GM12801 (cell line): ENCODE results near the gene MEX3D.

Experiments used
- CTCF ChIP-seq: IDR thresholded peaks from one replicate; pipeline ENCODE4 v1.5.1; 2011; ENCODE audit warnings: control low read depth; ENCODE audit not compliant: insufficient read length; ENCODE audit errors: extremely low read depth

Gene MEX3D

DNA sequence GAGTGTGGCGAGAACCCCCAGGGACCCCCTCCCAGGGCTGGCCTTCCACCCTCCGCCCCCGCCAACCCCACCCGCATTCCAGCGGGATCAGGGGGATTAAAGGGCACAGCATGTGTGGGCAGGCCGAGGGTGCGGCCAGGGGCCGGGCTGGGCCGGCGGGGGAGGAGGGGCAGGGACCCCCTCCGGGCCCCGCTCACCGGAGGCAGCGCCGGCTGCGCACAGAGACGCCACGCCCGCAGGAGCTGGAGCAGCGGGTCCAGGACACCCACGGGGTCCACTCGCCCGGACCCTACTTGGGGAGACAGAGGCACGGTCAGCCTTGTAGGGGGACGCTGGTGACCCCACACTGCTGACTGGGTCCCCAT lies 57.7 kb downstream of the MEX3D start:
- TF ChIP-seq CTCF, result no peak

- TF ChIP-seq CTCF, result no peak
Measured at GRCh38 chr19:1509602-1510441, 58.3 kb downstream of the MEX3D start.

DNA sequence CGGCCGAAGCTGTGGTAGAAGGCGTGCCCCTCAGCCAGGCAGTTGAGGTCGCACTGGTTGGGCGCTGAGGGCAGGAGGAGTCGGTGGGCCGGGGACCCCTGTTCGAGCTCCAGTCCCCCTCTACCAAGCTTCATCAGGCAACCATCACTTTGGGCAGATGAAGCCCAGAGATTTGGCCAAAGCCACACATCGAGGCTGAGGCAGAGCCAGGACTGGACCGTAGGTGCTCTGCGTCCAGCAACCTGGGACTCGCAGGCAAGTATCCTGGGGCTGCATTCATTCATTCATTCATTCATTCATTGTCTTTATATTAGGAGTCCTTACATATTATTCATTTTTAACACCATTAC lies 59.6 kb downstream of the MEX3D start:
- no peak for TF ChIP-seq CTCF

DNA sequence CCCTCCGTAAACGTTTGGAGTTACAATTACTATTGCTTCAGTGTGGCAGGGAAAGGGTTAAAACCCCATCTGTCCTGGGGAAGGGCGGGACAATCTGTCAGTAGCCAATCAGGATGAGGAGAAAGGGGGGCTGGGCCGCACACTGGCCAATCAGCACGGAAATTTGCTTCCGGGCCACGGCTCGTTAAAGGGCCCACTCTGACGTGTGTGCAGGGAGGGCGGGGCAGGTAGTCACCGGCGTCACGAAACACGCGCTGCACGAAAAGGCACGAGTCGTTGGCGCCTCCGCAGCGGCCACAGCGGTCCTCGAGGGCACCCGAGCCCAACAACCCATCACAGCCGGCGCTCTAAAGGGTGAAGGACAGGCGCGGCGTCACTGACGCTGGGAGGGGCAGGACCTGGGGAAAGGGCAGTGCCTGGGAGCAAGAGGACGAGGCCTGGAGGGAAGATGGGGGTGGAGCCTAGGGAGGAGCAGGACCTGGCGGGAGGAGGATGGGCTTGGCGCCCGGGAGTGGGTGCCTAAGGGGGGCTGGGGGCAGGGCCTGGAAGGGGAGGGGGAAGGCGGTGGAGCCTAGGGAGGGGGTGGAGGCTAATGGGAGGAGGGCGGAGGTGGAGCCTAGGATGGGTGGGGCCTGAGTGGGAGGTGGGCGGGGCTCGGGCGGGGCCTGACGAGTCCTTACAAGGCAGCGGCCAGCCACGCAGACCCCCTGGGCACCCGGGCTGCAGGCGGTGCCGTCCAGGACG lies 60.2 kb downstream of the MEX3D start:
- no peak for TF ChIP-seq CTCF

DNA sequence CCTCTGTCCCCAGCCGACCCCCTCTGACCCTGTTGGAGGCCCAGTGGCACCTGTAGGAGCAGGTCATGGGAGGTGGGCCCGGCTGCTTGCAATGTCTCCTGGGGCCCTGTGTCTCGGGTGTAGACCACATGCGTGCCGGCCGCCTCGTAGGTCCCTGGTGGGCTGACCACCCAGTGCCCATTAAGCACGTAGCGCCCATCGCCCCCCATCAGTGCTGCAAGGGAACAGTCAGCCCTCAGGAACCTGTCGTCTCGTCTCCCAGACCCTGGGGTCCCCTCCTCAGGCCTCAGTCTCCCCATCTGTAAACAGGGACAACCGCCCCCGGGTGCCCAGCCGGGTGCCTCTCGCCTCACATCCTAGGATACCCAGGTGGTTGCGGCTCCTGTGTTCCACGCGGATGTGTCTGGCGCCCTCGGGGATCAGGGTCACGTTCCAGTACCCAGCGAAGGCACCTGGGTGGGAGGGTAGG lies 60.9 kb downstream of the MEX3D start:
- TF ChIP-seq CTCF, result no peak

- TF ChIP-seq CTCF, result no peak
Measured at GRCh38 chr19:1505991-1506881, 61.9 kb downstream of the MEX3D start.

- no peak for TF ChIP-seq CTCF
Measured at GRCh38 chr19:1505012-1505411, 63.1 kb downstream of the MEX3D start.
